Epithelial cell of alveolus of lung (primary cell): ENCODE data around the gene IQCF6. TPM values are rescaled to one million over a fixed set of nuclear protein-coding genes. Genes with fewer than 3 reads are reported as not detected.

Experiments used
- total RNA-seq: library from RNA; depleted of rRNA; stranded (reverse); fragments of >200 nt; gene quantifications from 2 replicates; pipeline ENCODE4 v1.2.1, GENCODE V29; 2015

IQCF6 gene
- total RNA-seq: not detected in 2 replicates

GRCh38 chr3:51779137-51779536, at the start of gene IQCF6:
Gene IQCF6 (minus strand): TSS chr3:51779237. CDS start chr3:51779224, 13 bp downstream.

Other genes with a start within 250 kb of the IQCF6 start
- 11.6 and 13.3 TPM in 2 replicates for gene RAD54L2, start 240.5 kb downstream of the IQCF6 start, total RNA-seq
- gene TEX264, start 108.0 kb downstream of the IQCF6 start, total RNA-seq: 54.4 and 85.0 TPM in 2 replicates
- gene GRM2, start 72.2 kb downstream of the IQCF6 start, total RNA-seq: 0.24 TPM in 1 of 2 replicates, not detected in the other
- not detected in 2 replicates for gene IQCF2, start 82.4 kb upstream of the IQCF6 start, total RNA-seq
- gene IQCF5, start 96.4 kb upstream of the IQCF6 start, total RNA-seq: not detected in 2 replicates
- not detected in 2 replicates for gene IQCF1, start 124.1 kb upstream of the IQCF6 start, total RNA-seq
- 8.6 and 25.5 TPM in 2 replicates for gene RRP9, start 162.7 kb upstream of the IQCF6 start, total RNA-seq
- 6.7 and 9.4 TPM in 2 replicates for gene PARP3, start 163.1 kb upstream of the IQCF6 start, total RNA-seq
- 0.08 TPM in 1 of 2 replicates, not detected in the other for gene GPR62, start 176.1 kb upstream of the IQCF6 start, total RNA-seq
- gene PCBP4, start 188.2 kb upstream of the IQCF6 start, total RNA-seq: 55.6 and 129 TPM in 2 replicates
- gene ABHD14B, start 194.8 kb upstream of the IQCF6 start, total RNA-seq: 54.2 and 86.1 TPM in 2 replicates
- gene ABHD14A, start 195.8 kb upstream of the IQCF6 start, total RNA-seq: 20.4 and 21.6 TPM in 2 replicates
- gene ACY1, start 204.3 kb upstream of the IQCF6 start, total RNA-seq: 26.8 and 74.0 TPM in 2 replicates
- gene RPL29, start 216.7 kb upstream of the IQCF6 start, total RNA-seq: 2,354 and 3,771 TPM in 2 replicates